Stimulated activated CD8-positive, alpha-beta memory T cell treated with anti-CD3 and anti-CD28 coated beads, Interleukin-15, amount 100 ng/mL, for 48 hours (primary cell): ENCODE measurements around the gene MCM7.

Source experiments
- DNase-seq, 2 donors: peaks; one replicate each; pipeline ENCODE4 v3.0.0-alpha.2; 2020; ENCODE audit warnings: low read depth in 2 of 2

Gene MCM7

GRCh38 chr7:100122568-100122967 is 21.4 kb upstream of the MCM7 start:
- DNase-seq: no peak

- no peak for DNase-seq
Observed at GRCh38 chr7:100122067-100122466, 20.9 kb upstream of the MCM7 start.

- no peak for DNase-seq
Observed at GRCh38 chr7:100120733-100121036, 19.5 kb upstream of the MCM7 start.

- peak; percentile 34 to 49 for DNase-seq
Observed at GRCh38 chr7:100119970-100120732, 19.0 kb upstream of the MCM7 start.

- peak; percentile 86 to 91 for DNase-seq
Observed at GRCh38 chr7:100119072-100119969, 18.1 kb upstream of the MCM7 start, which contains the start of the genes CNPY4 and TAF6. CNPY4 (plus strand) TSS chr7:100119634; CDS start chr7:100119745, 111 bp downstream. TAF6 (minus strand) TSS chr7:100119358; CDS start chr7:100114209, 5,149 bp downstream.

GRCh38 chr7:100118388-100119071 is 17.3 kb upstream of the MCM7 start:
- no peak for DNase-seq

- DNase-seq: no peak
Observed at GRCh38 chr7:100115026-100115425, 13.8 kb upstream of the MCM7 start.

GRCh38 chr7:100111914-100112313 is 10.7 kb upstream of the MCM7 start:
- no peak for DNase-seq

- no peak for DNase-seq
Observed at GRCh38 chr7:100111156-100111555, 10.0 kb upstream of the MCM7 start.

- DNase-seq: no peak
Observed at GRCh38 chr7:100109521-100110163, 8.4 kb upstream of the MCM7 start.

- DNase-seq: no peak
Observed at GRCh38 chr7:100107890-100108289, 6.7 kb upstream of the MCM7 start.

- no peak for DNase-seq
Observed at GRCh38 chr7:100107125-100107737, 6.0 kb upstream of the MCM7 start.

- DNase-seq: no peak
Observed at GRCh38 chr7:100106633-100107032, 5.4 kb upstream of the MCM7 start.

GRCh38 chr7:100105534-100105933 is 4.3 kb upstream of the MCM7 start:
- no peak for DNase-seq

GRCh38 chr7:100102950-100103840 is 2.0 kb upstream of the MCM7 start:
- DNase-seq: no peak

- peak; percentile 83 to 85 for DNase-seq
Observed at GRCh38 chr7:100100420-100101015, 679 bp downstream of the MCM7 start.

GRCh38 chr7:100099452-100099851 is 1.7 kb downstream of the MCM7 start:
- DNase-seq: no peak

- DNase-seq: no peak
Observed at GRCh38 chr7:100098913-100099312, 2.3 kb downstream of the MCM7 start.

GRCh38 chr7:100095704-100096103 is 5.5 kb downstream of the MCM7 start:
- DNase-seq: no peak

- no peak for DNase-seq
Observed at GRCh38 chr7:100095289-100095688, 5.9 kb downstream of the MCM7 start.
